Measurements from ENCODE around the gene LUC7L3. TPM values are rescaled to one million over a fixed set of nuclear protein-coding genes. Genes with fewer than 3 reads are reported as not detected.
A peak's percentile ranks its signal among the peaks of the same experiment; 100 is the strongest.

The LUC7L3 gene
- total RNA-seq, 1 experiment from 2014 or later = 136 TPM

DNA sequence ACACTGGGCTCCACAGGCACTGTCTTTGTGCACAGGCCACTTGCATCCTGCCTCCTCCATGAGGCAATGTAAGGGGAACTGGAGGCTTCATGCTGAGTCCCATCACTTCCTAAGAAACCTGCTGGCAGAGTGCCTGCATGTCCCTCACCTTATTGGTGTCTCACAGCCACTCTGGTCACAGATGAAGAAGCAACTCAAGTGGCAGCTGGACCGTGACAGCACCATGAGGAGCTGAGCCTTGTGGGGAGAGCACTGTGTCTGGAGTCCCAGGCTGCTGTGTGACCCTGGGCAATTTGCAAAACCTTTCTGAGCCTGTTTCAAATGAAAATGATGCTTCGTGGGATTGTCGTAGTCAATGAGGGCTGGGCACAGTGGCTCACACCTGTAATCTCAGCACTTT lies 31.2 kb upstream of the LUC7L3 start:
- Histone ChIP-seq H3K27ac (ENCODE audit: low read length) (no peak overlapping the region), H3K4me1 (ENCODE audit: control insufficient read depth, insufficient read depth, low read length) (peaks cover 75% of the 10 kb centered on the region), H3K9me3 (ENCODE audit: control insufficient read depth, insufficient read depth, low read depth, low read length) (no peaks in the 10 kb centered on the region), H3K4me3 (ENCODE audit: low read depth in 2 of 2, low read length in 2 of 2) (no peak overlapping the region), H3K27me3 (ENCODE audit: control insufficient read depth, insufficient read depth, low read length) (no peaks in the 10 kb centered on the region), H3K36me3 (ENCODE audit: control insufficient read depth, insufficient read depth, low read length) (no peaks in the 10 kb centered on the region)
- intact Hi-C loops (cut with micrococcal nuclease; ENCODE audit: unreplicated experiment) = no loop called here
- in situ Hi-C loops (cut with HindIII; ENCODE audit: low pct_unique_long_range_greater_than_20kb, low sequenced_read_pairs) = no loop called here
- CTCF ChIA-PET = no interaction called here
- POLR2A ChIA-PET = no interaction called here
- DNase-seq (ENCODE audit: low read depth, low spot score) (no peak), ATAC-seq (no peak)
- TF ChIP-seq, protein P1, sequence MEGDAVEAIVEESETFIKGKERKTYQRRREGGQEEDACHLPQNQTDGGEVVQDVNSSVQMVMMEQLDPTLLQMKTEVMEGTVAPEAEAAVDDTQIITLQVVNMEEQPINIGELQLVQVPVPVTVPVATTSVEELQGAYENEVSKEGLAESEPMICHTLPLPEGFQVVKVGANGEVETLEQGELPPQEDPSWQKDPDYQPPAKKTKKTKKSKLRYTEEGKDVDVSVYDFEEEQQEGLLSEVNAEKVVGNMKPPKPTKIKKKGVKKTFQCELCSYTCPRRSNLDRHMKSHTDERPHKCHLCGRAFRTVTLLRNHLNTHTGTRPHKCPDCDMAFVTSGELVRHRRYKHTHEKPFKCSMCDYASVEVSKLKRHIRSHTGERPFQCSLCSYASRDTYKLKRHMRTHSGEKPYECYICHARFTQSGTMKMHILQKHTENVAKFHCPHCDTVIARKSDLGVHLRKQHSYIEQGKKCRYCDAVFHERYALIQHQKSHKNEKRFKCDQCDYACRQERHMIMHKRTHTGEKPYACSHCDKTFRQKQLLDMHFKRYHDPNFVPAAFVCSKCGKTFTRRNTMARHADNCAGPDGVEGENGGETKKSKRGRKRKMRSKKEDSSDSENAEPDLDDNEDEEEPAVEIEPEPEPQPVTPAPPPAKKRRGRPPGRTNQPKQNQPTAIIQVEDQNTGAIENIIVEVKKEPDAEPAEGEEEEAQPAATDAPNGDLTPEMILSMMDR (IDR thresholded peaks at IDR 0.05) = no peak
- TF ChIP-seq REST (IDR thresholded peaks at IDR 0.05; ENCODE audit: insufficient read depth in 1 of 2, low read depth in 2 of 2, low read length in 1 of 2) (no peak), TCF7L2 (IDR thresholded peaks at IDR 0.05; ENCODE audit: low read depth, low read length) (no peak), SIN3A (IDR thresholded peaks at IDR 0.05; ENCODE audit: borderline replicate concordance, insufficient read depth, low read depth, low read length) (no peak), POLR2AphosphoS5 (IDR thresholded peaks at IDR 0.05; ENCODE audit: low read depth, low read length) (no peak)
- BruUV-seq (replicated peaks) = no TSS peak

- peaks cover 1% of the 10 kb centered on the region for H3K36me3 ChIP-seq (ENCODE audit: control insufficient read depth, insufficient read depth, low read length)
- H3K4me3 ChIP-seq (ENCODE audit: low read depth in 2 of 2, low read length in 2 of 2) = no peak overlapping the region
- H3K27ac ChIP-seq (ENCODE audit: low read length) = peak overlapping the region; percentile 29
- intact Hi-C loops (cut with micrococcal nuclease; ENCODE audit: unreplicated experiment) = no loop called here
- H3K27me3 ChIP-seq (ENCODE audit: control insufficient read depth, insufficient read depth, low read length) = no peaks in the 10 kb centered on the region
- ATAC-seq = peak; percentile 16; the same call in 1 of the 2 replicates
- DNase-seq (ENCODE audit: low read depth, low spot score) = no peak
- H3K9me3 ChIP-seq (ENCODE audit: control insufficient read depth, insufficient read depth, low read depth, low read length) = no peaks in the 10 kb centered on the region
- no TSS peak for BruUV-seq (replicated peaks)
- ChIA-PET POLR2A (no interaction called here), CTCF (interaction anchor here (0.6 kb wide), 1 partner anchor 29 kb away, joined by 10 read pairs; no protein-coding TSS in a partner anchor)
- peaks cover 83% of the 10 kb centered on the region for H3K4me1 ChIP-seq (ENCODE audit: control insufficient read depth, insufficient read depth, low read length)
- in situ Hi-C loops (cut with HindIII; ENCODE audit: low pct_unique_long_range_greater_than_20kb, low sequenced_read_pairs) = no loop called here
- TF ChIP-seq TCF7L2 (IDR thresholded peaks at IDR 0.05; ENCODE audit: low read depth, low read length) (no peak), SIN3A (IDR thresholded peaks at IDR 0.05; ENCODE audit: borderline replicate concordance, insufficient read depth, low read depth, low read length) (no peak)
- TF ChIP-seq, protein P1 (IDR thresholded peaks at IDR 0.05) = no peak
Observed at GRCh38 chr17:50689251-50689650, 30.2 kb upstream of the LUC7L3 start.

Data from Panc1 (cell line).